GM21390 (cell line): ENCODE results near the gene IBA57.
"Not testable (repeated sequence)": the region's sequence is repeated elsewhere in the genome, so short reads cannot be mapped to it uniquely, and the experiment has no call there.

Experiments used
- ATAC-seq: cut with Tn5 transposase; IDR thresholded peaks from one replicate; pipeline ENCODE4 v1.9.1; 2021; ENCODE audit not compliant: unreplicated experiment

The IBA57 gene

GRCh38 chr1:228224198-228225164, 58.9 kb downstream of the IBA57 start:
- no peak for ATAC-seq

GRCh38 chr1:228225165-228225710, 59.6 kb downstream of the IBA57 start:
- ATAC-seq = no peak

GRCh38 chr1:228225740-228226139, 60.1 kb downstream of the IBA57 start:
- no peak for ATAC-seq

GRCh38 chr1:228226141-228226874, 60.7 kb downstream of the IBA57 start:
- no peak for ATAC-seq

- no peak for ATAC-seq
These were observed 61.6 kb downstream of the IBA57 start for GRCh38 chr1:228226956-228227791.

GRCh38 chr1:228228147-228228546, 62.5 kb downstream of the IBA57 start:
- ATAC-seq = not testable (repeated sequence)

GRCh38 chr1:228228601-228229074, 63.0 kb downstream of the IBA57 start:
- no peak for ATAC-seq

- ATAC-seq = no peak
These were observed 65.6 kb downstream of the IBA57 start for GRCh38 chr1:228231189-228231588.
